ENCODE results near the gene KRT74.

Gene KRT74

DNA sequence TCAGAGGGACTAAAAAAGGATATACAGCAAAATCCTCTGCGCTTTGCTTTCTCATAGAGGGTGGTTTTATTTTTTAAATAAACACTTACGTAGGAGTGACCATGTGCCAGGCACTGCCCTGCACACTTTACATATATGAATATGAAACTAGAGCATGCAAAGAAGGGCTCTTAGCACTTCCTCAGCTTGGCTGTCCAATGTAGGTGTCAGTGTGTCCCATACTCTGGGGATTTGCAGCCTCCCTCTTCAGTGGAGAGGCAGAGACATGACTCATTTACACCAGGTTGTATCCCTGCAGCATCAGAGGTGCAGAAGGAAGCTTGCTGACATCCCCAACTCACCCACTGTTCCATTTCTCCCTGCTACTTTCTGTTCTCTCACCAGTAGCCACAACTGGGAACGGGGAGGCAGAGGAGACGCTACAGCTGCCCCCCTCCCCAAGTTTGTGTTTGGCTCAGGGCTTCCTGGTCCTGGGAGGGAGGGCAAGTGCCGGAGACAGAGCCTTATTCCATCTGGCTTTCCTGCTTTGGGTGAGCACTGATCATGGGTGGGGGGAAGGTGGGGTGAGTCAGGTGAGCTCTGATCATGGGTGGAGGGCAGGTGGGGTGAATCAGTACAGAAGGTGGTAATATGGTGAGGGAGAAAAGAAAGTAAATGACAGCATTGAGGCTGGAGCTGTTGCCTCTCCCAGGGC lies 48.6 kb downstream of the KRT74 start:
- TF ChIP-seq, protein P1, sequence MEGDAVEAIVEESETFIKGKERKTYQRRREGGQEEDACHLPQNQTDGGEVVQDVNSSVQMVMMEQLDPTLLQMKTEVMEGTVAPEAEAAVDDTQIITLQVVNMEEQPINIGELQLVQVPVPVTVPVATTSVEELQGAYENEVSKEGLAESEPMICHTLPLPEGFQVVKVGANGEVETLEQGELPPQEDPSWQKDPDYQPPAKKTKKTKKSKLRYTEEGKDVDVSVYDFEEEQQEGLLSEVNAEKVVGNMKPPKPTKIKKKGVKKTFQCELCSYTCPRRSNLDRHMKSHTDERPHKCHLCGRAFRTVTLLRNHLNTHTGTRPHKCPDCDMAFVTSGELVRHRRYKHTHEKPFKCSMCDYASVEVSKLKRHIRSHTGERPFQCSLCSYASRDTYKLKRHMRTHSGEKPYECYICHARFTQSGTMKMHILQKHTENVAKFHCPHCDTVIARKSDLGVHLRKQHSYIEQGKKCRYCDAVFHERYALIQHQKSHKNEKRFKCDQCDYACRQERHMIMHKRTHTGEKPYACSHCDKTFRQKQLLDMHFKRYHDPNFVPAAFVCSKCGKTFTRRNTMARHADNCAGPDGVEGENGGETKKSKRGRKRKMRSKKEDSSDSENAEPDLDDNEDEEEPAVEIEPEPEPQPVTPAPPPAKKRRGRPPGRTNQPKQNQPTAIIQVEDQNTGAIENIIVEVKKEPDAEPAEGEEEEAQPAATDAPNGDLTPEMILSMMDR (IDR thresholded peaks at IDR 0.05) = no peak
- no peaks in the 10 kb centered on the region for H3K9me3 ChIP-seq
- H3K4me3 ChIP-seq (ENCODE audit: low read depth in 1 of 2, low read length in 1 of 2) = no peak overlapping the region
- H3K36me3 ChIP-seq = no peaks in the 10 kb centered on the region
- no peaks in the 10 kb centered on the region for H3K27me3 ChIP-seq
- H3K4me1 ChIP-seq (ENCODE audit: control insufficient read depth in 1 of 2, insufficient read depth in 1 of 2, low read depth in 1 of 2, low read length in 1 of 2) = no peaks in the 10 kb centered on the region
- H3K27ac ChIP-seq = no peak overlapping the region

DNA sequence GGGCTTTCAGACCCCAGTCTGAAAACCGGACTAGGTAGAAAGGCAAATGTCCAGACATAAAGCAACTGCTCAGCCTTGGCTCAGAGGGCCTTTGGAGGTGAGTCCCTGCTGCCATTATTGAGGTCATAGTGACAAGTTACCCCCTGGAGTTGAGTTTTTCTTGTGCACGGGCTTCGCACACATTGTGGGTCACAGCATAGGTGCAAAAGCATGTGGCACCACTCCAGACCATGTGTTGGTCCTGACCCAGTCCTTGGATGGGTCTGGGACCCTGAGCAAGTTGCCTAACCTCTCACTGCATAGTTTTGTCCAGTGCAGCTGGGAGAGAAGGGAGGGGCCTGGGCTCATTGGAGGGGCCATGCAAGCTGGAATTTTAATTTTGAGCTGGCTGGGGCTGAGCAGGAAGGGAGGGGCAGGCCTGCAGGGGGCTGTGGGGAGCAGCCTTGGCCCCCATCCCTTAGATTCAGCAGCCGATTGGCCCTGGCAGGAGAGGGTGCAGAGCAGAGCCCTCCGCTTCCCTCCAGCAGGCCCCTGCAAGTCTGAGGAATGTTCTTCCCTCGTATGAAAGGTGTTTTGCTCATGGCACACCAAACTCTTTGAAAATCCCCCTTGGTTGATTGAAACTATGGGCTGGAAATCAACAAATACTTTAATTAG lies 49.3 kb downstream of the KRT74 start:
- no peaks in the 10 kb centered on the region for H3K27me3 ChIP-seq
- H3K9me3 ChIP-seq = no peaks in the 10 kb centered on the region
- H3K27ac ChIP-seq = no peak overlapping the region
- no peaks in the 10 kb centered on the region for H3K36me3 ChIP-seq
- TF ChIP-seq, protein P1 (IDR thresholded peaks at IDR 0.05) = no peak
- H3K4me1 ChIP-seq (ENCODE audit: control insufficient read depth in 1 of 2, insufficient read depth in 1 of 2, low read depth in 1 of 2, low read length in 1 of 2) = no peaks in the 10 kb centered on the region
- H3K4me3 ChIP-seq (ENCODE audit: low read depth in 1 of 2, low read length in 1 of 2) = no peak overlapping the region

DNA sequence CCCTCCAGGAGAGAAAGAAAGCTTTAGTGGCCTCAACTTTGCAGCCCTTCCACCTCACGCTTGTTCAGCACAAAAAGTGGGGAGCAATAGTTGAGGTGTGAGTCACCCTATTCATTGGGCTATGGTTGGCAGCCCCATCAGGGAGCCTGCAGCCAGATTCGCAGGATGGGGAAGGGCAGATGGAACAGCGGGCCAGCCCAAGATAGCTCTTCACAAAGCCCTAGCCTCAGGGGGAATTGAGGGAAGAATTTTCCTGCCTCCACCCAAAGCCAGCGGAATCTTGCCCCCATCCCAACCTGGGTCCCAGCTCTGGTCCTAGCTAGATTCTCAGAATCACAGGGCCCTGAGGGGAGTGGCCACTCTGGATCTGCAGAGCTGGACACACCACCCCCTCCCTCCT lies 49.8 kb downstream of the KRT74 start:
- H3K36me3 ChIP-seq = no peaks in the 10 kb centered on the region
- H3K27ac ChIP-seq = no peak overlapping the region
- no peaks in the 10 kb centered on the region for H3K27me3 ChIP-seq
- TF ChIP-seq, protein P1 (IDR thresholded peaks at IDR 0.05) = no peak
- no peaks in the 10 kb centered on the region for H3K9me3 ChIP-seq
- H3K4me1 ChIP-seq (ENCODE audit: control insufficient read depth in 1 of 2, insufficient read depth in 1 of 2, low read depth in 1 of 2, low read length in 1 of 2) = no peaks in the 10 kb centered on the region
- no peak overlapping the region for H3K4me3 ChIP-seq (ENCODE audit: low read depth in 1 of 2, low read length in 1 of 2)

DNA sequence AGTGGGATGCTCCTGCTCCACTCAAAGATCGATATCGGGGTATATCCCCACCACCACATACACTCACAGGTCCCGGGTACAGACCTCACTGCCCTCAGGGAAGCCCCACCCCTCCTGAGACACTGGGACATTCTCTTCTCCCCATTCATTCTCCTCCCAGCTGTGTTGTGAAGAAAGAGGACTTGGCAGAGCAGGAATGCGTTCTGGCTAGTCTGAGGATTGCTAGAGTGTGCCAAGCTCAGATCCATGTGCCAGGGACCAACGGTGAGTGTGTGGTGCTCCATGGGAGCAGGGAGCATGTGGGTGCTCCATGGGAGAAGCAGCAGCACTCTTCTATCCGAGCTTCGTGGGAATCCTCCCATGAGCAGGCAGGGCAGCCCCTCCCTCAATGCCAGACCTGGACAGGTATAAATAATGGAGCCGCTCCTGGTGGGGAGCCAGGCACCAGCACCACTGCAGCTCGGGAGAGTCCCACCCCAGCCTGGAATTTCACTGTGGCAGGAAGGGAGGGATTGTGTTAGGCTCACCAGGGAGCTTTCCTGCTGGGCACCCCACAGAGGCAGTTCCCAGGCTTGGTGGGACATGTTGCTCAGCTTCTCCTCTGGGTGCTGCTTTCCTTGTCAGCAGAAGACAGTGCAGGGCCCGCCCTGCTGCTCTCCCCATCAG lies 51.2 kb downstream of the KRT74 start:
- Histone ChIP-seq H3K9me3 (no peaks in the 10 kb centered on the region), H3K4me3 (ENCODE audit: low read depth in 1 of 2, low read length in 1 of 2) (no peak overlapping the region), H3K36me3 (no peaks in the 10 kb centered on the region), H3K27me3 (no peaks in the 10 kb centered on the region), H3K27ac (no peak overlapping the region), H3K4me1 (ENCODE audit: control insufficient read depth in 1 of 2, insufficient read depth in 1 of 2, low read depth in 1 of 2, low read length in 1 of 2) (no peaks in the 10 kb centered on the region)
- TF ChIP-seq, protein P1 (IDR thresholded peaks at IDR 0.05) = no peak

DNA sequence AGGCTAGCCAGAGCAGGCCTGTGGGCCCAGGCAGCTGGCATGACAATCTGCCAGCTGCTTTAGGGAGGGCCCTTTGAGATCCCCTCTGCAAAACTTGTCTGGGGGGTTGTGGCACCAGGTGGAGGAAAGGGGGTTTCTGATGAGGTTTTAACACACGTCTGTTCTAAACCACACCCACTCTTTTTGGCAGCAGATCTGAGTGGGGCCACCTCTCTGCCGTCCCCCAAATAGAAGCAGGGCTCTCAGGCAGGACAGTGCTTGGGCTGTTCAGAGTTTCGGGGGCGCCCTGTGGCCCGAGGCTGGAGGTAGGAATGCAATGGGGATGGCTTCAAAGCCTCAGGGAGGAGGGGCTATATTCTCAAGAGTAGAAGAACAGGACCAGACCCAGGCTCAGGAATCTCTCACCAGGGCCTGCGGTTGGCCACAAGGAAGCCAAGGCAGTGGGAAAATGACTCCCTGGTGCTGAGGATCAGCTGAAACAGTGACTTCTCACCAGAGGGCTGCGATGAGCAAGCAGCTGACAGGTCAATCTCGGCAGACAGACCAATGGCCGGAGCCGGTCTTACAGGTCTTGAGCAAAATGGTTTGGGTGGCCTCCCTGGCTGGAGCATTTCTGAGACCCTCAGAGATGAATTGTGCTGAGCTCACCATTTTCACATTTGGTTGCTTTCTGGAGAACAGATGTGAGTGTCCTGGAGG lies 51.9 kb downstream of the KRT74 start:
- no peaks in the 10 kb centered on the region for H3K4me1 ChIP-seq (ENCODE audit: control insufficient read depth in 1 of 2, insufficient read depth in 1 of 2, low read depth in 1 of 2, low read length in 1 of 2)
- H3K27me3 ChIP-seq = no peaks in the 10 kb centered on the region
- no peaks in the 10 kb centered on the region for H3K36me3 ChIP-seq
- no peak overlapping the region for H3K4me3 ChIP-seq (ENCODE audit: low read depth in 1 of 2, low read length in 1 of 2)
- H3K27ac ChIP-seq = no peak overlapping the region
- TF ChIP-seq, protein P1 (IDR thresholded peaks at IDR 0.05) = no peak
- no peaks in the 10 kb centered on the region for H3K9me3 ChIP-seq
